GM19023 (cell line): ENCODE measurements around the gene LIN52.
"Not testable (repeated sequence)": the region's sequence is repeated elsewhere in the genome, so short reads cannot be mapped to it uniquely, and the experiment has no call there.

Experiments used
- ATAC-seq: cut with Tn5 transposase; IDR thresholded peaks from one replicate; pipeline ENCODE4 v1.9.1; 2021; ENCODE audit warnings: mild to moderate bottlenecking, moderate library complexity; ENCODE audit not compliant: unreplicated experiment

The LIN52 gene

GRCh38 chr14:74105381-74105780 is 20.6 kb downstream of the LIN52 start:
- ATAC-seq = no peak

GRCh38 chr14:74109369-74109768 is 24.6 kb downstream of the LIN52 start:
- ATAC-seq = no peak

DNA sequence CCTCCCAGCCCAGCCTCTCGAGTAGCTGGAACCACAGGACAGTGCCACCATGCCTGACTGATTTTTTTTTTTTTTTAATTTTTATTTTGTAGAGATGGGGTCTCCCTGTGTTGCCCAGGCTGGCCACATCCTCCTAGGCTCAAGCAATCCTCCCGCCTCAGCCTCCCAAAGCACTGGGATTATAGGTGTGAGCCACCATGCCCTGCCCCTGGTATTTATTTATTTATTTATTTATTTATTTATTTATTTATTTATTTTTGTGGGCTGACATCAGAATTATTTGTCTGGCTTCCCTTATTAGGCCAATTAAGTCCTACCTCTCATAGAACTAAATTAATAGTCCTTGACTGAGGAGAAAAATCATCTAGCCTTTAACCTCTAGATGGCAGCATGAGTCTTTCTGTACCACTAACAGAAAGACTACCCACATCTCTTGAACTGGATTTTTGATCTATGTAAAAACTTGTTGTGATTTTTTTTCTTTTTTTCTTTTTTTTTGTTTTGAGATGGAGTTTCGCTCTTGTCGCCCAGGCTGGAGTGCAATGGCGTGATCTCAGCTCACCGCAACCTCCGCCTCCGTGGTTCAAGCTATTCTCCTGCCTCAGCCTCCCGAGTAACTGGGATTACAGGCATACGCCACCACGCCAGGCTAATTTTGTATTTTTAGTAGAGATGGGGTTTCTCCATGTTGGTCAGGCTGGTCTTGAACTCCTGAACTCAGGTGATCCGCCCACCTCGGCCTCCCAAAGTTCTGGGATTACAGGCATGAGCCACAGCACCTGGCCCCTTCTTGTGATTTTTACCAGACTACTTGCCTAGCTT is 26.9 kb downstream of the LIN52 start:
- ATAC-seq = not testable (repeated sequence)

DNA sequence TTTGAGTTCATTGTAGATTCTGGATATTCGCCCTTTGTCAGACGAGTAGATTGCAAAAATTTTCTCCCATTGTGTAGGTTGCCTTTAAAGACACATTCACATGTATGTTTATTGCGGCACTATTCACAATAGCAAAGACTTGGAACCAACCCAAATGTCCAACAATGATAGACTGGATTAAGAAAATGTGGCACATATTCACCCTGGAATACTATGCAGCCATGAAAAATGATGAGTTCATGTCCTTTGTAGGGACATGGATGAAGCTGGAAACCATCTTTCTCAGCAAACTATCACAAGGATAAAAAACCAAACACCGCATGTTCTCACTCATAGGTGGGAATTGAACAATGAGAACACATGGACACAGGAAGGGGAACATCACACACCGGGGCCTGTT is 40.7 kb downstream of the LIN52 start:
- ATAC-seq = not testable (repeated sequence)

- ATAC-seq = no peak
These were observed 41.7 kb downstream of the LIN52 start for GRCh38 chr14:74126315-74127013.

GRCh38 chr14:74127634-74128033 is 42.9 kb downstream of the LIN52 start:
- no peak for ATAC-seq

- ATAC-seq = no peak
These were observed 49.2 kb downstream of the LIN52 start for GRCh38 chr14:74133833-74134481.

GRCh38 chr14:74134484-74134883 is 49.7 kb downstream of the LIN52 start:
- ATAC-seq = no peak

DNA sequence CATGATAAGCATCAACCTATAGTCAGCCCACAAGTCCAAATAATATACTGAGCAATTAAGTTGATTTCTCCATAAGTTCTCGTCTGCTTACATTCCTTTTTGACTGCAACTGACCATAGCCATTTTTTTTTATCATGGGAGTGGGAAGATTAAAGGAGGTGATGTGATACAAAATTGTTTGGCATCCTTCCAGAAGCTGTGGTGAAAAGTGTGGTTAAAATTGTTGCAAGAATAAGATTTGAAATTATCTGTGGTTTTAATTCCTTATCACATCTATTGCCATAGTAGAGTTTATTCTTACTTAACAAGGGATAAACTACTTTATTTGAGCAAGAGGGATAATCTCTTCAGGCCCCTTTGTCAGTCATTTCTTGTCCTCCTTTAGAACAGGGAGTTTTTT is 50.7 kb downstream of the LIN52 start:
- ATAC-seq = no peak

GRCh38 chr14:74140374-74140850 is 55.7 kb downstream of the LIN52 start:
- ATAC-seq = no peak

DNA sequence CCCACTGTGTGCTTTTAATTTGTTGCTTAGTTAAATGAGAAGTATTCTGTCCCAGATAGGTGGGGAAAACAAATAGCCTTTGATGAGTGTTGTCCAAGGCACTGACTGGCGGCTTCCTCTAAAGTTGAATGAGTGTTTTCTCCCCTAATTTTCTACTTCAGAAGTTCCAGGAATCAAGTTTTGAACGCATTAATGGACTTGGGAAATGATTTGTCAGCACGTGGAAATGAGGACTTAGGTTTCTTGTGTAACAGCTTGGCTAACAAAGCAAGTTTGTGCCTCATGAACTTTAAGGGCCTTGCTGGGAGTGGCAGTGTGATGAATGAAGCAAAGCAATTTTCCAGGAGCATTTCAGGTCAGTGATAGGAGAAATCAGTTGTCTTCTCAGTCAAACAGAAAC is 56.9 kb downstream of the LIN52 start:
- ATAC-seq = no peak

DNA sequence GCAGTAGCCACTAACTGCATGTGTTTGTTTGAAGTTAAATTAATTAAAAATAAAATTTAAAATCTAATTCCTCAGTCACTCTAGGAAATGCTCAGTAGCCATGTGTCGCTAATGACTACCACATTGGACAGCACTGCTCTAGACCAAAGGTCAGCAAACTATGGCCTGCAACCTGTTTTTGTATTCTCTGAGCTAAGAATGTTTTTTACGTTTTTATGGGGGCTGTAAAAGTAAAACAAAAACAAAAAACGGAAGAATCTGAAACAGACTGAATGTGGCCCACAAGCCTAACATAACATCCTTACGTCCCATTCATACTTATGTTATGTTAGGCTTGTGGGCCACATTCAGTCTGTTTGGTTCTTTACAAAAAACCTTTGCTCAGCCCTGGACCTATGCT is 57.8 kb downstream of the LIN52 start:
- ATAC-seq = no peak

DNA sequence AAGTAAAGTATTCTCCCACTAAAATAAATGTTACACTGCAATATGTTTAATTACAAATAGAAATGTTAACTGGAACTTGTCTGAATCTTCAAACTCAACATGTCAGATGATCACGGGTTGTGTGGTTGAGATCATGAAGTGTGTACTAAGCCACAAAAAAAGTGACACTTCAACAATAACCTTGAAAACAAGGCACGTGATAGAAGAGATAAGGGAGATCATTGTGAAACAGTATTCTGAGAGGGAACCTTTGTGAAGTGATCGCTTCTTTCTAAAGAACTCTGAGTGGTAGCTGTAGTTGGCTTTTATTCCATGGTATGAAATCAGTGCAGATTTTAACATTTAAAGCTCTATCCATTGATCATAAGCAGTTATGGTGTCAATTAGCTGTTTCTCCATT is 60.0 kb downstream of the LIN52 start:
- ATAC-seq = no peak

GRCh38 chr14:74147571-74147970 is 62.8 kb downstream of the LIN52 start:
- ATAC-seq = no peak

DNA sequence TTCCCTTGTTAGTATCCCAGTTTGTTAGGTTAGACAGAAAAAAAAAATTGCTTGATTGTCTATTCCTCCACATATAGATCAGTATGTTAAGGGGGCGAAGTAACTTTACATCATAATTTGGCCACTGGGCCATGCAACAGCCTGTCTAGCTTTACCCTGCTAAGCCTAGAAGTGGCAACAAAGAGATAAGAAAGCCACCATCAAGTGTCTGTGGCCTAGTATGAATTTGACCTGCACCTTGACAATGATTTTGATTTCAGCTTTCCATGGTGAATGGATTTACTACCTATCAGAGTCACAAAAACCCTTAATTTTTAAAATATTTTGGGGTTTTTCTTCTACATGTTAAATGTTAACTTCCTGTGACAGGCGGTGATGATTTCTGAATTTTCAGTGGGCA is 63.9 kb downstream of the LIN52 start:
- no peak for ATAC-seq

DNA sequence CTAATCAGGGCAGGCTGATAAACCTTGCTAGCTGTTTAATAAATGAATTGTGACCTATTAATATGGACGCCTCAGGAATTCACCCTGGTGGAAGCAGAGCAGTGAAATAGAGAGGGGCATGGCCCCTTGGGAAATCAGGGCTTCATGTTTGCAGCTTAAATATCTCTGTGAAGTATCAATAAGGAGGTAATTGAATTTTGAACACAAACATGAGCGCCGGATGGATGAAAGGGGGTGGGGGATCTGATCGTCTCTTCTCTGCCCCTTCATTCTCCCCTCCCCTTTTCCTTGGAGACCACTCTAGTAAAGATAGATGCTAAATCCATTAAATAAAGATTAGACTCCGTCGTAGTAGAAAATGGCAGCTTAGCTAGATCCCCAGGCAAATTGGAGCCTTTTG is 70.5 kb downstream of the LIN52 start:
- no peak for ATAC-seq

DNA sequence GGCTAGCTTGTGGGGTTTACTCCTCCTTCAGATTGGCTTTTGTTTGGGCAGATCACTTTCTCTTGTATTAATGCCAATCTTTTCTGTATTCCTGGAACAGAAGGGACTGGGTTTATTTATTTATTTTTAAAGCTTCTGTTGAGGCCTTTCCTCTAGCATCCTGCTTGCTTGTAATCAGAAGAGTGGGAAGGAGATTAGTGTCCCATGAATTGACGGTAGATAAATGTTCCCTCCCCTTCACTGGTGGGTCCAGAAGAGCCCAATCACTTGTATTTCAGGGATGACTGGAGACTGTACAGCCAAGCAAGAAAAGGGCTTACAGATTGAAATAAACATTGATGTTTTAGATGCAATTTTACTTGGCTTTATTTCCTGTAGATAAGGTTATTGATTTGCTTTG is 71.0 kb downstream of the LIN52 start:
- ATAC-seq = no peak

- no peak for ATAC-seq
These were observed 76.0 kb downstream of the LIN52 start for GRCh38 chr14:74160763-74161162.

DNA sequence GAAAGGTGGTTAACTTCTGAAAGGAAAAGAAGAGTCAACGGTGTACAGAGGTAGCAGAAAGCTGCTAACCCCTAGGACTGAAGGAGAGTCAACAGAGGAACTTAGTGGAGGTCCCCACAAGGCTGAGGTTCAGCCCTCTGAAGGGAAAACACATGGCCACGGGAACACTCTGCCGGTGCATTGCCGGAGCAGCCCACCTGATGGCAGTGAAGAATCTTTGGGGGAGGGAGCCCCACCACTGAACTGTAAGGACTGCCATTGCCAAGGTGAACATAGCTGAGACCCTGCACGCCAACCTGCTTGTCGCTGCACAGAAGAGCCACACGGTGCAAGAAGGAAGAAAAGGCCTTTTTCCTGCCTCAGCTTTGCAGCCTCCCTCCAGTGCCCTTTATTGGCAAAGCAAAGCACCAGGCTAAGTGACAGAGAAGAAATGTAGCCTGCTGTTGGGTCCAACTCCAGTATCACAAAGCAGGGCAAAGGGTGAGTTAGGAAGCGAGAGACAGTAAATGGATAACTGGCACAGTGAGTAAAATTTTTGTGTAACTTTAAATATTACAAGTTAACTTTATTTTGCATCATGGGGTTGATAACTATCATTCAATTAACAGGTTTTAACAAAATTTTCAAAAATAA is 76.9 kb downstream of the LIN52 start:
- ATAC-seq = no peak

- ATAC-seq = no peak
These were observed 85.2 kb downstream of the LIN52 start for GRCh38 chr14:74169906-74170305.

DNA sequence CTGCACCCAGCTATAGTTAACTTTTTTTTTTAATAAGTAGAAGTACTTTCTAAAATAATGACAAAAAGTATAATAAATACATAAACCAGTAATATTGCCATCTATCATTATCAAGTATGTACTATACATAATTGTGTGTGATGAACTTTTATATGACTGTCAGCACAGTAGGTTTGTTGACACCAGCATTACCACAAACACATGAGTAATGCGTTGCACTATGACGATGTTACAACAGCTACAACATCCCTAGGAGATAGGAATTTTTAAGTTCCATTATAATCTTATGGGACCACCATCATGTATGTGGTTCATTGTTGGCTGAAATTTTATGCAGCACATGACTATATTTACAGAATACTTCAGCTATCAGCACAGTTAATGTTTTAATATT is 91.6 kb downstream of the LIN52 start:
- no peak for ATAC-seq
